OCI-LY7 (cell line): ENCODE measurements around the gene TEDC1.

Source experiments
- CTCF ChIP-seq: fragments of 200-600 bp; sonication (generic); conservative IDR thresholded peaks from 2 replicates; pipeline ENCODE4 v1.5.1; 2014; ENCODE audit warnings: mild to moderate bottlenecking, antibody characterized with exemption, low read length, moderate library complexity, mixed read lengths
- EZH2phosphoT487 ChIP-seq: fragments of 200-600 bp; sonication (generic); IDR thresholded peaks from 2 replicates; pipeline ENCODE4 v1.6.1; 2018; ENCODE audit warnings: low read depth, borderline replicate concordance, mild to moderate bottlenecking, mixed run types, antibody characterized with exemption, low read length, moderate library complexity, mixed read lengths

DNA sequence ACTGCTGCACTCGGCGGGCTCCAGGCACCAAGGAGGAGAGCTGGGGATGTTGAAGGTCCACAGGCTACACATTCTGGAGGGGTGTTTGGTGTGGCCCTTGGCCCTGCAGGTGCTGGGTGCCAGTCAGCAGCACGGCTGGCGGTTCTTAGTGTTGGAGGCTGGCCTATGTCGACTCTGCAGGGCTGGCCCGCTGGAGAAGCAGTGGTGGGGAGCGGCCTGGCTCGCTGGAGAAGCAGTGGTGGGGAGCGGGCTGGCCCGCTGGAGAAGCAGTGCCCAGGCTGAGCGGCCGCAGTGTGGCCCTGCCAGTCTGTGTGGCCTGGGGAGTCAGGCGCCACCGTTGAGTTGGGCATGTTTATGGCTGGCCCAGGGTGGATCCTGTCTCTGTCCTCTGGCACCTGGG lies 44.1 kb upstream of the TEDC1 start:
- TF ChIP-seq CTCF (no peak), EZH2phosphoT487 (no peak)
